Activated CD8-positive, alpha-beta memory T cell treated with anti-CD3 and anti-CD28 coated beads, Interleukin-2, amount 10 ng/mL, durations not matched to agents 7 days and 5 days (primary cell): ENCODE measurements around the gene PXYLP1. TPM values are rescaled to one million over a fixed set of nuclear protein-coding genes. Genes with fewer than 3 reads are reported as not detected.

Experiments used
- ATAC-seq: fragments of 150-1000 bp; cut with Tn5 transposase; one replicate; pipeline ENCODE4 v1.10.0; 2021; ENCODE audit warnings: moderate library complexity
- CTCF ChIA-PET: fragments of 350-600 bp; sonication (Branson Sonifier 250); formaldehyde crosslinking; loops from one replicate; lab custom pipeline; 2021; ENCODE audit warnings: antibody characterized with exemption; lab: Charles Lee
- DNase-seq: peaks from one replicate; pipeline ENCODE4 v3.0.0-alpha.2; 2020
- H3K27ac Mint-ChIP-seq: one replicate; pipeline ENCODE4 v1.8.0; 2021; ENCODE audit warnings: mild to moderate bottlenecking, mixed read lengths
- H3K27me3 Mint-ChIP-seq: one replicate; pipeline ENCODE4 v1.8.0; 2021; ENCODE audit warnings: mixed read lengths
- H3K36me3 Mint-ChIP-seq: one replicate; pipeline ENCODE4 v1.8.0; 2021; ENCODE audit warnings: mild to moderate bottlenecking, mixed read lengths
- H3K4me1 Mint-ChIP-seq: one replicate; pipeline ENCODE4 v1.8.0; 2021; ENCODE audit warnings: mixed read lengths
- H3K4me3 Mint-ChIP-seq: one replicate; pipeline ENCODE4 v1.8.0; 2021; ENCODE audit warnings: mild to moderate bottlenecking, moderate library complexity, mixed read lengths
- H3K9me3 Mint-ChIP-seq: one replicate; pipeline ENCODE4 v1.8.0; 2022; ENCODE audit warnings: low read depth, mixed read lengths
- total RNA-seq, 2 experiments: library from RNA; stranded (reverse); gene quantifications; one replicate each; pipeline ENCODE4 v1.2.3, GENCODE V29; 2021

Gene PXYLP1
- total RNA-seq, 2 experiments from 2014 or later = 10.3 to 18.4 TPM

DNA sequence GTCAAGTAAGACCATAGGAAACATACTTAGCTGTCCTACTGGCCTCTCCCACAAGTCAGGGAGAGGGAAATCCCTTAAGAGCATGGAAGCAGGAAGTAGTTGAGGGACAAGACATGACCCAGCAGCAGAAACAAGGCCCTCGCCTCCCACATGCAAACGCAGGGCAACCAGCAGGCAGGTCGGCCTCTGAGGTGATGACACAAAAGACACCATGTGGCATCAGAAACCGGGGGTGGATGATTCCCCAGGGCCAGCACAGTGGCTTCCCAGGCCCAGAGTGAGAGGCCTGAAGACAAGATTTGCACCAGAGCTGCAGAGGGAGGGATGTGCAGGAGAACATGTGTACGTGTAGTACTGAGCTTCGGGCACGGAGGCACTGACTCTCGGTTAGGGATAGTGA, 26.3 kb downstream of the PXYLP1 start:
- Mint-ChIP-seq H3K27me3 (no peaks in the 10 kb centered on the region), H3K4me3 (no peak overlapping the region), H3K4me1 (peaks cover 43% of the 10 kb centered on the region), H3K36me3 (peaks cover 12% of the 10 kb centered on the region), H3K9me3 (no peaks in the 10 kb centered on the region), H3K27ac (no peak overlapping the region)
- CTCF ChIA-PET = interaction anchor here (1.0 to 8.0 kb wide), 2 partner anchors 14 to 25 kb away, joined by 3 to 76 read pairs; partner anchors contain the start of gene PXYLP1
- DNase-seq (no peak), ATAC-seq (no peak)

DNA sequence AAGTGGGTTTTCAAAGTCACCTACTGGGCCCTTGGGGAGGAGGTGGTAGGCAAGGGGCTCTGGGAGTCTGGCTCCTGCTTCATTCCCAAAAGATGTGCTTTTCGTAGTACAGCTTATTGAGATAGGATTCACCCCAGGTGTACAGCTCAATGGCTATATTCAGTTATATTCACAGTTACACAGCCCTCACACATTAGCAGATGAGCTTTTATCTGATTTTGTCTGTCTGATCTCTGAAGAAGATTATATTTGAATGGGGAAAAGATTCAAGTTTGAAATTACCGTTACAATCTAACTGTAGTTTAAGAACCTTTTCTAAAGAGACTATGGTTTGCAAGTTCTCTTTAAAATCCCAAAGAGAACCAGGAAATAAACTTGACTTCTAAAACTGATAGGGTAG, 27.3 kb downstream of the PXYLP1 start:
- no peak overlapping the region for H3K27ac Mint-ChIP-seq
- peaks cover 43% of the 10 kb centered on the region for H3K4me1 Mint-ChIP-seq
- peaks cover 14% of the 10 kb centered on the region for H3K36me3 Mint-ChIP-seq
- DNase-seq = no peak
- H3K9me3 Mint-ChIP-seq = no peaks in the 10 kb centered on the region
- CTCF ChIA-PET = interaction anchor here (1.0 to 8.0 kb wide), 2 partner anchors 15 to 26 kb away, joined by 3 to 76 read pairs; partner anchors contain the start of gene PXYLP1
- H3K27me3 Mint-ChIP-seq = no peaks in the 10 kb centered on the region
- ATAC-seq = no peak
- no peak overlapping the region for H3K4me3 Mint-ChIP-seq

DNA sequence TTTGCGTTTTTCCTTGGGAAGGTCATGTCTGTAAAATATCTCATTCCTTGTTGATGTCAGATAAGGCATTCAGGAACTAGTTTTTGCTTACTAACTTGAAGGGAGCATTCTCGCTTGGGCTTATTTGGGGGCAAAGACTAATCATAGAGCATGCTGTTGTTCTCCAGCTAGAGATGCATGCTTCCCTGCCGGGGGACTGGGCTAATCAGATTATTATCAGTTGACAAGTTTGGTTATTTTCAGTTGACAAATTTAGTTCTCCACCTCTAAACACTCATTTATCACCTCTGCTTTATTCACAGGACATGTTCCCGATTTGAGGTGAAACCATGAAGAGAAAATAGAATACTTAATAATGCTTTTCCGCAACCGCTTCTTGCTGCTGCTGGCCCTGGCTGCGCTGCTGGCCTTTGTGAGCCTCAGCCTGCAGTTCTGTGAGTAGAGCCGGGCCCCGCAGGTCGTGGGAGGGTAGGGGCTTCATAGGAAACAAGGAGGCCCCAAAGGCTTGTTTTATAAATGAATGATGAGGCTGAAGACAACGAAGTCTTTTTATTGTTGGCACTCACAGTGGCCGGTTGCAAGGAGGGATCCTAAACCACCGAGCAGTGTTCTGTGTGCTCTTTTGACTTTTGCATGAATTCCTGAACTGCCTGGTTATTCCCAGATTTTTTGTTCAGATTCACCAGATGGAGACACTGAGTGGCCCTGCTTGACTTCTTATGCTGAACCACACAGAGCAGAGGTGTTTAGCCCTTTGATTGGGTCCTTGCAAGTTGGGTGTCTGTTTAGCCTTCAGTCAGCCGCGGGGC, 28.4 kb downstream of the PXYLP1 start:
- Mint-ChIP-seq H3K9me3 (no peaks in the 10 kb centered on the region), H3K4me1 (peaks cover 43% of the 10 kb centered on the region), H3K36me3 (peaks cover 16% of the 10 kb centered on the region), H3K27me3 (no peaks in the 10 kb centered on the region), H3K4me3 (no peak overlapping the region), H3K27ac (no peak overlapping the region)
- no peak for DNase-seq
- CTCF ChIA-PET = interaction anchor here (8.0 kb wide), 1 partner anchor 27 kb away, joined by 76 read pairs; the partner anchor contains the start of gene PXYLP1
- no peak for ATAC-seq

DNA sequence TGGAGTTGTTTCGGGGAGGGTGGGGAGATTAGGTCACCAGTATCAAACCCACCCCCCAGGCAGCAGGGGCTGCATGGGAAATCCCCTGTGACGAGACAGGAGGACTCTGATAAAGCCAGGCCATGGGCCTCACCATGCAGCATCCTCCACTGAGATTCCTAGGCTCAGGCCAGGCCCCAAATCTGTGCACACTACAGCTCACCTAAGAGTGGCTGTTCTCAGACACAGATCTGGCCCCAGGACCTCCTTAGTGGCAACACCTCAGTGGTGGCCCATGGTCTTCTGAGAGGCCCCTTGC, 29.0 kb downstream of the PXYLP1 start:
- Mint-ChIP-seq H3K27ac (no peak overlapping the region), H3K27me3 (no peaks in the 10 kb centered on the region), H3K4me1 (peaks cover 43% of the 10 kb centered on the region), H3K36me3 (peaks cover 18% of the 10 kb centered on the region), H3K9me3 (no peaks in the 10 kb centered on the region), H3K4me3 (no peak overlapping the region)
- no peak for ATAC-seq
- no peak for DNase-seq
- CTCF ChIA-PET = interaction anchor here (1.2 kb wide), 1 partner anchor 29 kb away, joined by 6 read pairs; the partner anchor contains the start of gene PXYLP1

GRCh38 chr3:141261472-141262307, 30.1 kb downstream of the PXYLP1 start:
- DNase-seq = peak; percentile 53
- CTCF ChIA-PET = interaction anchor here (1.2 kb wide), 1 partner anchor 30 kb away, joined by 6 read pairs; the partner anchor contains the start of gene PXYLP1

DNA sequence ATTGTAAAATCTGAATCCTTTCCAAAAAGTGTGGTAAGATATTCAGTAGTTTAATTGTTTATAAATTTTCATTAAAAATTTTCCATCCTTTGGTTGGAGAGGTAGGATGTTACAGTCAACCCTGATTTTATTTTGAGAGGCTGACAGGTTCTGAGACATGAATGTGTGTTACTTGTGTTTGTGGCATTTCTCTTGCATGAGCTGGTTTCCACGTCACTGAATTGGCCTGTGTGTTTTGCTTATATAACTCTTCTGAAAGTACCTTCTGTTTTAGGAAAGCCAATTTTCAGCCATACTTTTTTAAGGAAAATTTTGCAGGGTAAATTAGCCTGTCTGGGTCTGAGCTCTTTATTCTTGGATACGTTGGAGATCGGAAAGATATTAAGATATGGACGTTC, 30.7 kb downstream of the PXYLP1 start:
- Mint-ChIP-seq H3K27me3 (no peaks in the 10 kb centered on the region), H3K4me1 (peaks cover 47% of the 10 kb centered on the region), H3K4me3 (no peak overlapping the region), H3K9me3 (no peaks in the 10 kb centered on the region), H3K36me3 (peaks cover 18% of the 10 kb centered on the region), H3K27ac (no peak overlapping the region)
- DNase-seq = no peak
- ATAC-seq = no peak
- CTCF ChIA-PET = no interaction called here

More at GRCh38 chr3:141261472-141262307, 30.1 kb downstream of the PXYLP1 start:
- H3K9me3 Mint-ChIP-seq = no peaks in the 10 kb centered on the region
- peak; percentile 64 for ATAC-seq
- H3K4me3 Mint-ChIP-seq = no peak overlapping the region
- H3K27ac Mint-ChIP-seq = peak overlapping the region; percentile 14
- no peaks in the 10 kb centered on the region for H3K27me3 Mint-ChIP-seq
- H3K4me1 Mint-ChIP-seq = peaks cover 43% of the 10 kb centered on the region
- peaks cover 18% of the 10 kb centered on the region for H3K36me3 Mint-ChIP-seq

- Mint-ChIP-seq H3K4me3 (no peak overlapping the region), H3K36me3 (peaks cover 15% of the 10 kb centered on the region), H3K4me1 (peaks cover 34% of the 10 kb centered on the region), H3K27me3 (no peaks in the 10 kb centered on the region), H3K9me3 (no peaks in the 10 kb centered on the region), H3K27ac (peak overlapping the region; percentile 93)
- CTCF ChIA-PET = interaction anchor here (1.5 to 5.3 kb wide), 7 partner anchors 11 to 38 kb away, joined by 5 to 77 read pairs (median 12); partner anchors contain the start of gene PXYLP1
- ATAC-seq = no peak
- peak; percentile 37 for DNase-seq
Observed at GRCh38 chr3:141266186-141266585, 34.6 kb downstream of the PXYLP1 start.

DNA sequence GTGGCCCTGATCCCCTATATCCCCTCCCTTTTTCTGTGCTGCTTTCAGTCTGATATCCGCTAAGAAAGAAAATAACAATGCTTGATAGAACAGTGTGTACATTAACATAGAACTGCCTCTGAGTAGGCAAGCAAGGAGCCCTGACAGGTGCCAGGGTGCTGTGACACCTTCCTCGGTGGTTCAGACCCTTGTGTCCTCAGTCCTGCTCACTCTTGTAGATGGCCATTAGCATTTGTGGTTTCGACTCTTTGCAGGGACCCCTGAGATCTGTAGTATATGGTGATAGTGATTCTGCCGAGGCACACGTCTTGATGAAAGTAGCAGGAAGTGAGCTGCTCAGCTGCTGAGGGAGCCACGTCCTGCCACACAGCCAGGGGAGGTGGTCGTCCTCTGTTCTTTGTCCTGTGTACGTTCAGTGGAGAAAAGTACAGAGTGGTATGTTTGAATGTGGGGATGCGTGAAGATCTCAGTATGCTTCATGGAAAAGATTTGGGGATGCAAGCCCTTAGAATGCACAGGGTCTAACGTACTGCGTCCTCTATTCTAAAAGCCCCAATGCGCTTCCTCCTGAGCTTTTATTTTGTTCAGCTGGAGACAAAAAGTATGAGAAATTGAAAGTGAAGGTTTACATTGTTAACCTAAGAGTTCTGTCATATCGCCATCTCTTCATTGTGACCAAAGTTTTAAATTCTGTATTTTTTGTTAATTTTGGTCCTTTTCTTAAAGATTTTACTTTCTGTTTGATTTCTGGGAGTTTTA, 35.4 kb downstream of the PXYLP1 start:
- H3K36me3 Mint-ChIP-seq = peaks cover 10% of the 10 kb centered on the region
- no peaks in the 10 kb centered on the region for H3K9me3 Mint-ChIP-seq
- H3K4me1 Mint-ChIP-seq = peaks cover 26% of the 10 kb centered on the region
- CTCF ChIA-PET = interaction anchor here (0.7 to 5.3 kb wide), 10 partner anchors 11 to 37 kb away, joined by 3 to 77 read pairs (median 7); partner anchors contain the start of gene PXYLP1
- H3K4me3 Mint-ChIP-seq = peak overlapping the region; percentile 77
- peak; percentile 90 for ATAC-seq
- peak; percentile 75 for DNase-seq
- peak overlapping the region; percentile 93 for H3K27ac Mint-ChIP-seq
- H3K27me3 Mint-ChIP-seq = no peaks in the 10 kb centered on the region

- peak overlapping the region; percentile 93 for H3K27ac Mint-ChIP-seq
- DNase-seq (no peak), ATAC-seq (no peak)
- H3K4me1 Mint-ChIP-seq = peaks cover 22% of the 10 kb centered on the region
- no peaks in the 10 kb centered on the region for H3K9me3 Mint-ChIP-seq
- CTCF ChIA-PET = interaction anchor here (0.7 to 5.3 kb wide), 9 partner anchors 12 to 36 kb away, joined by 3 to 77 read pairs (median 6); partner anchors contain the start of gene PXYLP1
- no peaks in the 10 kb centered on the region for H3K27me3 Mint-ChIP-seq
- peak overlapping the region; percentile 77 for H3K4me3 Mint-ChIP-seq
- peaks cover 8% of the 10 kb centered on the region for H3K36me3 Mint-ChIP-seq
Observed at GRCh38 chr3:141267629-141268028, 36.0 kb downstream of the PXYLP1 start.

GRCh38 chr3:141268306-141268705, 36.7 kb downstream of the PXYLP1 start:
- CTCF ChIA-PET = interaction anchor here (0.7 to 5.3 kb wide), 5 partner anchors 11 to 36 kb away, joined by 3 to 77 read pairs (median 14); partner anchors contain the start of gene PXYLP1
- peak; percentile 38 for DNase-seq
- H3K27ac Mint-ChIP-seq = peak overlapping the region; percentile 93
- H3K27me3 Mint-ChIP-seq = no peaks in the 10 kb centered on the region
- H3K4me1 Mint-ChIP-seq = peaks cover 28% of the 10 kb centered on the region
- peak overlapping the region; percentile 77 for H3K4me3 Mint-ChIP-seq
- no peak for ATAC-seq
- no peaks in the 10 kb centered on the region for H3K9me3 Mint-ChIP-seq
- H3K36me3 Mint-ChIP-seq = peaks cover 8% of the 10 kb centered on the region

DNA sequence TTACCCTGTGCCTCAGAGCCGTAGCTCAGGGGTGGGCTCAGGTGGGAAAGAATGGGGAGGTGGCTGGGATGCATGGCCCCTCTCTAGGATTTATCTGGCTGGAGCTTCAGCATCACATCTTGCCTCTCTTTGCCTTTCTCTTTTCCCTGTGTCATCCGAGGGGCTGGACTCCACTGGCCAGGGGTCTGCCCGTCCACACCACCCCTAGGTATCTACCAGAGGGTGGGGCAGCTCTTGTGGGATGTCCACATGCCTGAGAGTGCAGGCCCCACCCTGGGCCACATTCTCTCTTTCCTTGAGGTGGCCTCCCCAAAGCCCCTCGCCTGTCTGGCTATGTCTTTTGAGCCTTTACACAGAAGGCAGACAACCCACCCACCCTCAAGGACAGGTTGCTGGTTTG, 37.2 kb downstream of the PXYLP1 start:
- peaks cover 33% of the 10 kb centered on the region for H3K4me1 Mint-ChIP-seq
- peaks cover 6% of the 10 kb centered on the region for H3K36me3 Mint-ChIP-seq
- no peaks in the 10 kb centered on the region for H3K9me3 Mint-ChIP-seq
- no peak overlapping the region for H3K27ac Mint-ChIP-seq
- DNase-seq (no peak), ATAC-seq (no peak)
- H3K27me3 Mint-ChIP-seq = no peaks in the 10 kb centered on the region
- no peak overlapping the region for H3K4me3 Mint-ChIP-seq
- CTCF ChIA-PET = interaction anchor here (0.7 to 5.3 kb wide), 4 partner anchors 11 to 36 kb away, joined by 3 to 77 read pairs (median 16); partner anchors contain the start of gene PXYLP1

DNA sequence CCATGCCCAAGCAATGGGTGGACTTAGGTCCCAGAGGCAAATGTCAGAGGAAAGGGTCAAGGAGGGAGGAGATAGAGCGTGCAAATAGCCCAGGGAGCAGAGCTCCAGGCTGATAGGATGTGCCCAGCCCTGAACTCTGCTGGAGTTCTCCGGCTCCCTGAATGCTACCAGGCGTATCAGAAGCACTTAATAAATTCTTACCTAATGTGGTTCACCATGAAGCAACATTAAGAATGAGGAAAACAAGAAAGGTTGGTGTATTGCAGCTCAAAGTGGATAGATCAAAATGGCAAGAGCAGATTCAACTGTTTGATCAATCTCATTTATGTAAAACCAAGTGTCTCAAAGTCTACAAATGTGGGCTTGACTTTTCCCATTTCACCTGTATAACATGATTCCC, 38.3 kb downstream of the PXYLP1 start:
- no peaks in the 10 kb centered on the region for H3K27me3 Mint-ChIP-seq
- no peak overlapping the region for H3K4me3 Mint-ChIP-seq
- H3K27ac Mint-ChIP-seq = no peak overlapping the region
- ATAC-seq (no peak), DNase-seq (peak; percentile 11)
- peaks cover 3% of the 10 kb centered on the region for H3K36me3 Mint-ChIP-seq
- peaks cover 45% of the 10 kb centered on the region for H3K4me1 Mint-ChIP-seq
- CTCF ChIA-PET = interaction anchor here (6.5 kb wide), 1 partner anchor 38 kb away, joined by 43 read pairs; the partner anchor contains the start of gene PXYLP1
- H3K9me3 Mint-ChIP-seq = no peaks in the 10 kb centered on the region
